GM18526 (cell line): Measurements from ENCODE around the gene MRPS26.

Experiments
- POLR2A ChIP-seq: IDR thresholded peaks from 3 replicates; pipeline ENCODE4 v1.6.1; 2011; ENCODE audit not compliant: insufficient read length; ENCODE audit errors: extremely low read depth

Gene MRPS26

GRCh38 chr20:3068075-3068474, 22.2 kb downstream of the MRPS26 start:
- TF ChIP-seq POLR2A: no peak

GRCh38 chr20:3068986-3069900, 23.4 kb downstream of the MRPS26 start:
- no peak for TF ChIP-seq POLR2A

- TF ChIP-seq POLR2A: no peak
These were observed 24.9 kb downstream of the MRPS26 start for GRCh38 chr20:3070725-3071124.

GRCh38 chr20:3071266-3071609, 25.4 kb downstream of the MRPS26 start:
- no peak for TF ChIP-seq POLR2A

GRCh38 chr20:3071610-3072529, 26.0 kb downstream of the MRPS26 start, which contains the start of gene OXT:
Gene OXT (plus strand): TSS chr20:3071620. CDS start chr20:3071656, 36 bp downstream.
- TF ChIP-seq POLR2A: no peak

- no peak for TF ChIP-seq POLR2A
These were observed 26.8 kb downstream of the MRPS26 start for GRCh38 chr20:3072530-3073250.

GRCh38 chr20:3074812-3075211, 29.0 kb downstream of the MRPS26 start:
- no peak for TF ChIP-seq POLR2A

GRCh38 chr20:3077618-3078134, 31.8 kb downstream of the MRPS26 start:
- TF ChIP-seq POLR2A: no peak

- TF ChIP-seq POLR2A: no peak
These were observed 35.1 kb downstream of the MRPS26 start for GRCh38 chr20:3080939-3081388.

- no peak for TF ChIP-seq POLR2A
These were observed 35.8 kb downstream of the MRPS26 start for GRCh38 chr20:3081641-3082040.

- TF ChIP-seq POLR2A: no peak
These were observed 36.6 kb downstream of the MRPS26 start for GRCh38 chr20:3082306-3082951.

- no peak for TF ChIP-seq POLR2A
These were observed 37.4 kb downstream of the MRPS26 start for GRCh38 chr20:3082955-3083952.

- no peak for TF ChIP-seq POLR2A
These were observed 38.6 kb downstream of the MRPS26 start, which contains the start of gene AVP for GRCh38 chr20:3084283-3084985. Gene AVP (minus strand): TSS chr20:3084724. CDS start chr20:3084674, 50 bp downstream.

- no peak for TF ChIP-seq POLR2A
These were observed 39.1 kb downstream of the MRPS26 start for GRCh38 chr20:3084986-3085360.
